H1 (cell line): Measurements from ENCODE around the gene KLF9. TPM values are rescaled to one million over a fixed set of nuclear protein-coding genes. Genes with fewer than 3 reads are reported as not detected.

Experiments used
- CTCF ChIA-PET: fragments of 300-600 bp; sonication (Branson Sonifier 250); formaldehyde crosslinking; loops from one replicate; lab custom pipeline; 2021; ENCODE audit not compliant: partially characterized antibody; lab: Charles Lee
- POLR2A ChIA-PET: fragments of 300-600 bp; sonication (Branson Sonifier 250); formaldehyde crosslinking; loops from one replicate; lab custom pipeline; 2021; ENCODE audit warnings: inconsistent platforms; ENCODE audit not compliant: partially characterized antibody; lab: Charles Lee
- DNase-seq, 2 experiments: peaks; one replicate each; pipeline versions ENCODE4 v3.0.0 to v3.0.0-alpha.2; 2010 to 2022; ENCODE audit warnings: low spot score in 2 of 2, low read depth in 1 of 2, mixed read lengths in 1 of 2
- FAIRE-seq: peaks from 2 replicates; lab custom pipeline; 2011; peaks lifted over from hg19 to GRCh38; lab: Jason Lieb, UNC
- H2AFZ ChIP-seq: 2 replicates; pipeline ENCODE4 v1.8.1; 2012; ENCODE audit warnings: low read length, inconsistent platforms
- H2AK5ac ChIP-seq: 2 replicates; pipeline ENCODE4 v1.6.1; 2013; ENCODE audit warnings: low read depth, low read length
- H2BK120ac ChIP-seq: replicated peaks from 2 replicates; pipeline ENCODE3; 2013; ENCODE audit warnings: low read depth, low read length, inconsistent platforms
- H2BK12ac ChIP-seq: 2 replicates; pipeline ENCODE4 v1.6.1; 2013; ENCODE audit warnings: low read depth, low read length
- H2BK15ac ChIP-seq: 2 replicates; pipeline ENCODE4 v1.6.1; 2013; ENCODE audit warnings: low read length
- H2BK20ac ChIP-seq: 2 replicates; pipeline ENCODE4 v1.6.1; 2013; ENCODE audit warnings: low read length
- H2BK5ac ChIP-seq: 2 replicates; pipeline ENCODE4 v1.6.1; 2013; ENCODE audit warnings: low read depth, low read length
- H3K14ac ChIP-seq: 2 replicates; pipeline ENCODE4 v1.6.1; 2013; ENCODE audit warnings: inconsistent platforms; ENCODE audit not compliant: insufficient read length
- H3K18ac ChIP-seq: 2 replicates; pipeline ENCODE4 v1.6.1; 2013; ENCODE audit warnings: low read length; ENCODE audit errors: extremely low read depth
- H3K23ac ChIP-seq: 2 replicates; pipeline ENCODE4 v1.6.1; 2013; ENCODE audit warnings: inconsistent platforms; ENCODE audit not compliant: insufficient read length
- H3K23me2 ChIP-seq: 2 replicates; pipeline ENCODE4 v1.6.1; 2013; ENCODE audit warnings: low read depth, low read length
- H3K27ac ChIP-seq: 2 replicates; pipeline ENCODE4 v1.6.1; 2011; ENCODE audit warnings: low read depth, low read length, inconsistent platforms
- H3K27me3 ChIP-seq, 4 experiments: replicated peaks in 1 of 4; 1 replicate in 1 of 4; 2 replicates in 3 of 4; pipeline versions ENCODE4 v1.6.1 to v1.8.1; 2011 to 2013; ENCODE audit warnings: low read length in 3 of 4, mild to moderate bottlenecking in 3 of 4, inconsistent platforms in 2 of 4, mixed read lengths in 2 of 4, moderate library complexity in 1 of 4; ENCODE audit not compliant: control insufficient read depth in 3 of 4, insufficient read depth in 3 of 4; ENCODE audit errors: extremely low read depth in 1 of 4
- H3K36me3 ChIP-seq, 4 experiments: 2 replicates each; pipeline versions ENCODE4 v1.6.1 to v1.8.1; 2011 to 2013; ENCODE audit warnings: mild to moderate bottlenecking in 4 of 4, low read length in 3 of 4, moderate library complexity in 2 of 4, control low read depth in 1 of 4, inconsistent platforms in 1 of 4; ENCODE audit not compliant: insufficient read depth in 4 of 4, control insufficient read depth in 2 of 4
- H3K4ac ChIP-seq: replicated peaks from 2 replicates; pipeline ENCODE3; 2013; ENCODE audit warnings: low read length, low read depth, mixed read lengths, inconsistent platforms; ENCODE audit not compliant: insufficient read length
- H3K4me1 ChIP-seq, 4 experiments: replicated peaks in 1 of 4; 1 replicate in 1 of 4; 2 replicates in 3 of 4; pipeline versions ENCODE4 v1.6.1 to v1.8.1; 2011 to 2013; ENCODE audit warnings: low read length in 3 of 4, inconsistent platforms in 2 of 4, mixed read lengths in 1 of 4; ENCODE audit not compliant: insufficient read depth in 4 of 4, control insufficient read depth in 3 of 4
- H3K4me2 ChIP-seq, 2 experiments: 2 replicates each; pipeline versions ENCODE4 v1.6.1 to v1.8.1; 2011 to 2013; ENCODE audit warnings: low read depth in 2 of 2, low read length in 2 of 2, control low read depth in 1 of 2, inconsistent platforms in 1 of 2, mild to moderate bottlenecking in 1 of 2; ENCODE audit not compliant: insufficient read depth in 1 of 2
- H3K4me3 ChIP-seq, 4 experiments: fragments of 200-600, 300-600 bp in 1 of 4; sonication (generic), shearing (Covaris generic), sonication (Bioruptor Twin) in 1 of 4; 2 replicates each; pipeline versions ENCODE4 v1.5.1 to v1.8.1; 2011 to 2016; ENCODE audit warnings: low read length in 4 of 4, low read depth in 3 of 4, control low read depth in 2 of 4, inconsistent platforms in 2 of 4, mild to moderate bottlenecking in 2 of 4, mixed read lengths in 1 of 4, moderate library complexity in 1 of 4; ENCODE audit not compliant: insufficient read depth in 2 of 4; ENCODE audit errors: extremely low read depth in 1 of 4
- H3K56ac ChIP-seq: replicated peaks from 2 replicates; pipeline ENCODE3; 2013; ENCODE audit warnings: low read depth, mild to moderate bottlenecking, mixed read lengths, low read length, inconsistent platforms; ENCODE audit not compliant: insufficient read length
- H3K79me1 ChIP-seq: 2 replicates; pipeline ENCODE4 v1.6.1; 2013; ENCODE audit warnings: low read depth, low read length, control low read depth
- H3K79me2 ChIP-seq, 2 experiments: 2 replicates each; pipeline versions ENCODE4 v1.6.1 to v1.8.1; 2012 to 2013; ENCODE audit warnings: low read length in 2 of 2, mild to moderate bottlenecking in 2 of 2, inconsistent platforms in 1 of 2; ENCODE audit not compliant: insufficient read depth in 2 of 2, control insufficient read depth in 1 of 2
- H3K9ac ChIP-seq, 4 experiments: replicated peaks in 1 of 4; 1 replicate in 1 of 4; 2 replicates in 3 of 4; pipeline versions ENCODE4 v1.6.1 to v1.8.1; 2011 to 2013; ENCODE audit warnings: low read depth in 3 of 4, low read length in 3 of 4, control low read depth in 2 of 4, mild to moderate bottlenecking in 2 of 4, moderate library complexity in 2 of 4, inconsistent platforms in 1 of 4; ENCODE audit errors: extremely low read depth in 1 of 4
- H3K9me3 ChIP-seq, 2 experiments: 2 replicates each; pipeline versions ENCODE4 v1.6.1 to v1.8.1; 2012 to 2013; ENCODE audit warnings: mild to moderate bottlenecking in 2 of 2, moderate library complexity in 2 of 2, control low read depth in 1 of 2, inconsistent platforms in 1 of 2, low read depth in 1 of 2, low read length in 1 of 2, mixed read lengths in 1 of 2; ENCODE audit not compliant: insufficient read depth in 2 of 2
- H4K20me1 ChIP-seq, 2 experiments: replicated peaks in 1 of 2; 2 replicates each; pipeline versions ENCODE3 to v1.8.1; 2011 to 2013; ENCODE audit warnings: inconsistent platforms in 2 of 2, low read length in 2 of 2, mild to moderate bottlenecking in 1 of 2; ENCODE audit not compliant: insufficient read depth in 2 of 2, control insufficient read depth in 1 of 2
- H4K5ac ChIP-seq: 2 replicates; pipeline ENCODE4 v1.6.1; 2013; ENCODE audit warnings: low read length, low read depth, mixed read lengths, inconsistent platforms; ENCODE audit not compliant: insufficient read length
- H4K8ac ChIP-seq: 2 replicates; pipeline ENCODE4 v1.8.0; 2013; ENCODE audit warnings: mild to moderate bottlenecking, moderate library complexity, low read length, inconsistent platforms; ENCODE audit not compliant: insufficient read depth; ENCODE audit errors: extremely low read depth
- H4K91ac ChIP-seq: replicated peaks from 2 replicates; pipeline ENCODE3; 2013; ENCODE audit warnings: low read length, mixed read lengths, inconsistent platforms; ENCODE audit not compliant: insufficient read length
- BACH1 ChIP-seq: IDR thresholded peaks from 2 replicates; pipeline ENCODE4 v1.6.1; 2012; ENCODE audit warnings: low read length, improper control_type of control experiment
- EZH2 ChIP-seq: fragments of 200-600 bp; sonication (generic); IDR thresholded peaks from 2 replicates; pipeline ENCODE4 v1.7.1; 2012; ENCODE audit warnings: low read depth, mild to moderate bottlenecking, moderate library complexity, low read length, inconsistent platforms; ENCODE audit not compliant: severe bottlenecking
- KDM5A ChIP-seq: fragments of 200-600 bp; IDR thresholded peaks from 2 replicates; pipeline ENCODE4 v1.7.1; 2012; ENCODE audit warnings: mild to moderate bottlenecking, low read length, inconsistent platforms, mixed read lengths
- MAFK ChIP-seq: IDR thresholded peaks from 2 replicates; pipeline ENCODE4 v1.6.1; 2012; ENCODE audit warnings: low read depth, mild to moderate bottlenecking, improper control_type of control experiment, low read length
- NANOG ChIP-seq: IDR thresholded peaks from 2 replicates; pipeline ENCODE4 v1.6.1; 2011; ENCODE audit warnings: low read length, low read depth, mild to moderate bottlenecking, inconsistent platforms; ENCODE audit not compliant: insufficient read depth, poor library complexity, severe bottlenecking
- POLR2AphosphoS5 ChIP-seq: IDR thresholded peaks from 2 replicates; pipeline ENCODE4 v1.6.1; 2011; ENCODE audit warnings: low read depth, low read length
- SP1 ChIP-seq: IDR thresholded peaks from 2 replicates; pipeline ENCODE4 v1.6.1; 2011; ENCODE audit warnings: low read depth, low read length
- SUZ12 ChIP-seq: fragments of 200-600 bp; sonication (generic); IDR thresholded peaks from 2 replicates; pipeline ENCODE4 v1.6.1; 2012; ENCODE audit warnings: mild to moderate bottlenecking, inconsistent platforms, low read length, moderate library complexity, mixed read lengths
- TBP ChIP-seq: IDR thresholded peaks from 2 replicates; pipeline ENCODE4 v1.6.1; 2011; ENCODE audit warnings: low read depth, low read length, improper control_type of control experiment
- polyA plus RNA-seq, 7 experiments: library from polyadenylated mRNA; depleted of rRNA in 3 of 7; stranded (reverse) in 5 of 7; unstranded in 2 of 7; fragments of >200 nt in 5 of 7; fragments of 200-250 nt in 2 of 7; gene quantifications; 1 replicate in 5 of 7; 2 replicates in 1 of 7; 4 replicates in 1 of 7; pipeline versions ENCODE4 v1.2.1 to v1.2.3, GENCODE V29; 2011 to 2013; ENCODE audit warnings: missing spikeins in 2 of 7, mixed read lengths in 2 of 7
- total RNA-seq: library from RNA; stranded (reverse); fragmentation: NEBNext Ultra II Directional; extraction: Animal tissue kit (Norgen Biotek cat#: 25700); gene quantifications from 2 replicates; pipeline ENCODE4 v1.2.1, GENCODE V29; 2021
- TF ChIP-seq, protein P1 (sequence below), 3 experiments: IDR thresholded peaks; 1 replicate in 2 of 3; 2 replicates in 1 of 3; pipeline versions ENCODE4 v1.5.1 to v1.6.1; 2011; ENCODE audit warnings: low read length in 3 of 3, mild to moderate bottlenecking in 3 of 3, inconsistent platforms in 2 of 3, low read depth in 1 of 3, moderate library complexity in 1 of 3; ENCODE audit not compliant: insufficient read depth in 1 of 3; ENCODE audit errors: control extremely low read depth in 1 of 3

The KLF9 gene
- total and polyA plus RNA-seq, 2 of the 8 experiments (the other 6 are each of a cell fraction or from before 2014, with no cell fraction given), result 0.47 to 0.82 TPM

DNA sequence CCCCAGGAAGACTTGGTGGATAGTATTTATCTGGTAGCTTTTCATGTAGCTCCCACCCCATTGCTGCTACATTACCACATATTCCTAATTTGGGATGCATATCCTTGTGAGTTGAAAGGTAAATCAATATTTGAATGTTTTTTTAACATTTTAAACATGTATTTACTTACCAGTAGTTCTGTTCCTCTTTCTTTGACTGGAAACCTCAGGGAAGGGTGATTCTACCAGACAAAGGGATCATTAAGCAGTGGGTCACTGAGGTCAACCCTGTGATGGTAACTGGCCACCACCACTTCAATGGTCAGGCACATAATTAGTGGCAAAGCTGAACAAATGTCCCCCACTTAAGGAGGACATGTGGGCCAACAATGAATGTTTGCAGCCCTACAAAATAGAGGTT is 27.2 kb upstream of the KLF9 start:
- no peak overlapping the region for H3K56ac ChIP-seq
- no peaks in the 10 kb centered on the region for H3K27me3 ChIP-seq
- no peaks in the 10 kb centered on the region for H3K4me1 ChIP-seq
- TF ChIP-seq TBP, result no peak
- no peak for TF ChIP-seq SUZ12
- TF ChIP-seq NANOG, result no peak
- no peak for TF ChIP-seq BACH1
- TF ChIP-seq EZH2, result no peak
- TF ChIP-seq MAFK, result no peak
- TF ChIP-seq POLR2AphosphoS5, result no peak
- TF ChIP-seq, protein P1, sequence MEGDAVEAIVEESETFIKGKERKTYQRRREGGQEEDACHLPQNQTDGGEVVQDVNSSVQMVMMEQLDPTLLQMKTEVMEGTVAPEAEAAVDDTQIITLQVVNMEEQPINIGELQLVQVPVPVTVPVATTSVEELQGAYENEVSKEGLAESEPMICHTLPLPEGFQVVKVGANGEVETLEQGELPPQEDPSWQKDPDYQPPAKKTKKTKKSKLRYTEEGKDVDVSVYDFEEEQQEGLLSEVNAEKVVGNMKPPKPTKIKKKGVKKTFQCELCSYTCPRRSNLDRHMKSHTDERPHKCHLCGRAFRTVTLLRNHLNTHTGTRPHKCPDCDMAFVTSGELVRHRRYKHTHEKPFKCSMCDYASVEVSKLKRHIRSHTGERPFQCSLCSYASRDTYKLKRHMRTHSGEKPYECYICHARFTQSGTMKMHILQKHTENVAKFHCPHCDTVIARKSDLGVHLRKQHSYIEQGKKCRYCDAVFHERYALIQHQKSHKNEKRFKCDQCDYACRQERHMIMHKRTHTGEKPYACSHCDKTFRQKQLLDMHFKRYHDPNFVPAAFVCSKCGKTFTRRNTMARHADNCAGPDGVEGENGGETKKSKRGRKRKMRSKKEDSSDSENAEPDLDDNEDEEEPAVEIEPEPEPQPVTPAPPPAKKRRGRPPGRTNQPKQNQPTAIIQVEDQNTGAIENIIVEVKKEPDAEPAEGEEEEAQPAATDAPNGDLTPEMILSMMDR (IDR thresholded peaks at IDR 0.05; ENCODE audit: control extremely low read depth in 1 of 3, insufficient read depth in 1 of 3, low read depth in 1 of 3, low read length in 3 of 3), result no peak
- TF ChIP-seq SP1, result no peak
- no peak for TF ChIP-seq KDM5A
- H2AFZ ChIP-seq, result no peak overlapping the region
- no peak overlapping the region for H4K8ac ChIP-seq
- no peaks in the 10 kb centered on the region for H3K79me1 ChIP-seq
- no peak overlapping the region for H2BK20ac ChIP-seq
- no peaks in the 10 kb centered on the region for H3K79me2 ChIP-seq
- no peak overlapping the region for H3K14ac ChIP-seq
- H3K27ac ChIP-seq, result no peak overlapping the region
- no peaks in the 10 kb centered on the region for H3K9me3 ChIP-seq
- H3K36me3 ChIP-seq, result no peaks in the 10 kb centered on the region
- H2BK15ac ChIP-seq, result no peak overlapping the region
- no peak overlapping the region for H3K9ac ChIP-seq
- no peak for DNase-seq
- no peak overlapping the region for H2BK12ac ChIP-seq
- no peak overlapping the region for H2BK120ac ChIP-seq
- no peak overlapping the region for H4K91ac ChIP-seq
- H4K20me1 ChIP-seq, result no peaks in the 10 kb centered on the region
- no peak for FAIRE-seq
- H3K23ac ChIP-seq, result no peak overlapping the region
- H3K18ac ChIP-seq, result no peak overlapping the region
- H3K23me2 ChIP-seq, result no peaks in the 10 kb centered on the region
- no peak overlapping the region for H3K4ac ChIP-seq
- no peak overlapping the region for H3K4me3 ChIP-seq
- CTCF ChIA-PET, result interaction anchor here (1.2 kb wide), 1 partner anchor 43 kb away, joined by 4 read pairs; no protein-coding TSS in a partner anchor
- POLR2A ChIA-PET, result no interaction called here
- H2BK5ac ChIP-seq, result no peak overlapping the region
- no peak overlapping the region for H2AK5ac ChIP-seq
- H3K4me2 ChIP-seq, result no peak overlapping the region
- H4K5ac ChIP-seq, result no peak overlapping the region
